Measurements from ENCODE around the gene CYP24A1. TPM values are rescaled to one million over a fixed set of nuclear protein-coding genes. Genes with fewer than 3 reads are reported as not detected.
A peak's percentile ranks its signal among the peaks of the same experiment; 100 is the strongest.

CYP24A1 gene
- total RNA-seq, 4 donors from 2014 or later = 1.0 to 2.5 (median 1.5) TPM; not detected in 1

GRCh38 chr20:54174457-54175175 is 830 bp upstream of the CYP24A1 start:
- Histone ChIP-seq H3K4me1 (peaks cover 25% of the 10 kb centered on the region), H3K27me3 (peaks cover 55% of the 10 kb centered on the region), H3K27ac (no peak overlapping the region), H3K36me3 (no peaks in the 10 kb centered on the region), H3K9me3 (no peaks in the 10 kb centered on the region), H3K4me3 (peak overlapping the region; percentile 31)
- 16% methylated on average over 18 of the region's 18 CpGs for WGBS
- DNase-seq (ENCODE audit: low spot score in 2 of 2) = no peak
- TF ChIP-seq POLR2AphosphoS5 (IDR thresholded peaks at IDR 0.05) (no peak), POLR2A (IDR thresholded peaks at IDR 0.05) (no peak), CTCF (IDR thresholded peaks at IDR 0.05) (no peak), EP300 (IDR thresholded peaks at IDR 0.05) (no peak)

GRCh38 chr20:54172856-54173652 is 732 bp downstream of the CYP24A1 start:
- under 1% methylated on average over 18 of the region's 66 CpGs for WGBS
- DNase-seq (ENCODE audit: low spot score in 2 of 2) = no peak

GRCh38 chr20:54172532-54172855 is 1.3 kb downstream of the CYP24A1 start:
- H3K36me3 ChIP-seq = no peaks in the 10 kb centered on the region
- DNase-seq (ENCODE audit: low spot score in 2 of 2) = no peak
- H3K27ac ChIP-seq = no peak overlapping the region
- 8% methylated on average over 11 of the region's 12 CpGs for WGBS
- H3K9me3 ChIP-seq = no peaks in the 10 kb centered on the region
- peak overlapping the region; percentile 31 for H3K4me3 ChIP-seq
- peaks cover 73% of the 10 kb centered on the region for H3K27me3 ChIP-seq
- peaks cover 25% of the 10 kb centered on the region for H3K4me1 ChIP-seq
- TF ChIP-seq EP300 (IDR thresholded peaks at IDR 0.05) (no peak), CTCF (IDR thresholded peaks at IDR 0.05) (no peak), POLR2A (IDR thresholded peaks at IDR 0.05) (no peak), POLR2AphosphoS5 (IDR thresholded peaks at IDR 0.05) (no peak)

More at GRCh38 chr20:54172856-54173652, 732 bp downstream of the CYP24A1 start:
- H3K27ac ChIP-seq = no peak overlapping the region
- no peaks in the 10 kb centered on the region for H3K9me3 ChIP-seq
- peaks cover 25% of the 10 kb centered on the region for H3K4me1 ChIP-seq
- TF ChIP-seq CTCF (IDR thresholded peaks at IDR 0.05) (no peak), POLR2AphosphoS5 (IDR thresholded peaks at IDR 0.05) (no peak), POLR2A (IDR thresholded peaks at IDR 0.05) (no peak), EP300 (IDR thresholded peaks at IDR 0.05) (no peak)
- H3K36me3 ChIP-seq = no peaks in the 10 kb centered on the region
- peak overlapping the region; percentile 31 for H3K4me3 ChIP-seq
- H3K27me3 ChIP-seq = peaks cover 67% of the 10 kb centered on the region

GRCh38 chr20:54170963-54171362 is 2.8 kb downstream of the CYP24A1 start:
- Histone ChIP-seq H3K27me3 (peaks cover 75% of the 10 kb centered on the region), H3K36me3 (no peaks in the 10 kb centered on the region), H3K4me3 (no peak overlapping the region), H3K9me3 (no peaks in the 10 kb centered on the region), H3K27ac (no peak overlapping the region), H3K4me1 (peaks cover 25% of the 10 kb centered on the region)
- WGBS = 69% methylated on average over 3 of the region's 3 CpGs
- no peak for DNase-seq (ENCODE audit: low spot score in 2 of 2)
- TF ChIP-seq EP300 (IDR thresholded peaks at IDR 0.05) (no peak), CTCF (IDR thresholded peaks at IDR 0.05) (no peak), POLR2A (IDR thresholded peaks at IDR 0.05) (no peak), POLR2AphosphoS5 (IDR thresholded peaks at IDR 0.05) (no peak)

- H3K27ac ChIP-seq = no peak overlapping the region
- DNase-seq (ENCODE audit: low spot score in 2 of 2) = no peak
- no peaks in the 10 kb centered on the region for H3K36me3 ChIP-seq
- peaks cover 68% of the 10 kb centered on the region for H3K27me3 ChIP-seq
- no peaks in the 10 kb centered on the region for H3K9me3 ChIP-seq
- 73% methylated on average over 4 of the region's 4 CpGs for WGBS
- TF ChIP-seq POLR2AphosphoS5 (IDR thresholded peaks at IDR 0.05) (no peak), CTCF (IDR thresholded peaks at IDR 0.05) (no peak), EP300 (IDR thresholded peaks at IDR 0.05) (no peak), POLR2A (IDR thresholded peaks at IDR 0.05) (no peak)
- H3K4me1 ChIP-seq = peaks cover 25% of the 10 kb centered on the region
- no peak overlapping the region for H3K4me3 ChIP-seq
Observed at GRCh38 chr20:54170026-54170471, 3.7 kb downstream of the CYP24A1 start.

Measured in suprapubic skin (tissue), 4 donors.